ENCODE results near the gene TSPAN11.
"Not testable (repeated sequence)": the region's sequence is repeated elsewhere in the genome, so short reads cannot be mapped to it uniquely, and the experiment has no call there.

Gene TSPAN11

DNA sequence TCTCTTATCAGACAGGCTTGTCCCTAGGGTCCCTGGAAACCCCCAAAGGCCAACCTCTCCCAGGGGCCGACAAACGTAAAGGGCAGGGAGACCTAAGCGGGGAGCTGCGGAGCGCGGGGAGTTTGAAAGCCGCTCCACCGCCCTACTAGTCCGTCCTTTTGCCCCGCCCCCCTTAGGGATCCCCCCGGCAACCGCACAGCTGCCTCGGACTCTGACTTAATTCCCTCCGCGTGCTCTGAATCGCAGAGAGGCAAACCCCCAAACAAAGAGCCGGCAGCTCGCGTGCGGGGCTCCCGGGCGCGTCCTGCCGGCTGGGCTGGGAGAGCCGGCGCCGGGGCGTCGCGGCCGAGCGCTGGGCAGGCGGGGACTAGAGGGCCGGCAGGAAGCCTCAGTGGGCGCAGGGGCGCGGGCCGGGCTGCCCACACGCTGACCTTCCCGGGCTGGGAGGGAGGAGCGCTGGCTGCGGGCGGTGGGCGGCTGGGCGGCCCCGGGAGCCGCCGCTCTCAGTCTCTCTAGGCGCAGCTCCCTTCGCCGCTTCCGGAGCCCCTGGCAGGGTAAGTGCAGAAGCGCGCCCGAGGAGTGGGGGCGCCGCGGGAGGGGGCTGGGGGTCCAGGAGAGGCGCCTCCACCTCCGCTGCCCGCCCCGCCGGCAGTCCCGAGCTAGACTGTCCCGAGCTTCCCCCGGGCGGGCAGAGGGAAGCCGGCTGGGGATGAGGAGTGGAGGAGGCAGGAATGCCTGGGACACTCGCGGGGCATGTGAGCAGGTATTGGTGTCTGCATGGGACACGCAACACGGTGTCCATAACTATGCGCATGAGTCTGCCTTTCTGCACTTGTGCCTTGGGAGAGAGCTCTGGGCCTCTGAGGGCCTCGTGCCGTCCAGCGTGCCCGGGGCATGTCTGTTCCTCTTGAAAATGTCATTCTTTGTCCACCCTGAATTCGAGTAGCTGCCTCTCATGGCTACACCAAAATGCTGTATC is at the start of gene TSPAN11:
TSS of gene TSPAN11 (plus strand) at position 506 of the 979 bp plus-strand sequence. CDS start 27,244 bp downstream, outside the sequence.
- peak; percentile 57 for DNase-seq

- DNase-seq: no peak
Measured at GRCh38 chr12:30877105-30877875, 49.3 kb upstream of the TSPAN11 start.

DNA sequence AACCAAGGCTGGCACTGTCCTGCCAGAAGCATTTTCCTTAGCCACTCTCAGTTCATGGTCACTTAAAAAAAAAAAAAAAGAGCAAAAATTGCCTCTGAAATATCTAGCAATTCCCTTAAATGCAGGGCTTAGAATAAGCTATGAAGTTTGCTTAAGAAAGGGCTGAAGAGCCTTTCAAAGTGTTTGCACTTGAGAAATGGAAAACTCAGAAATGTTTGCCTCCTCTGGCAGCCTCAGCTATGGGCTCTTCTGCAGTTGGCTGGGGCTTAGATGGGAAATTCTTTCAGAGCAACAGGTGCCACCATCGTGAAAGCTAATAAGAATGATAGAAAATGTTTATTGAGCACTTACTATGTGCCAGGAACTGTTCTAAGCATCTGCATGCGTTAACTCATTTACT is 48.5 kb upstream of the TSPAN11 start:
- DNase-seq: no peak

DNA sequence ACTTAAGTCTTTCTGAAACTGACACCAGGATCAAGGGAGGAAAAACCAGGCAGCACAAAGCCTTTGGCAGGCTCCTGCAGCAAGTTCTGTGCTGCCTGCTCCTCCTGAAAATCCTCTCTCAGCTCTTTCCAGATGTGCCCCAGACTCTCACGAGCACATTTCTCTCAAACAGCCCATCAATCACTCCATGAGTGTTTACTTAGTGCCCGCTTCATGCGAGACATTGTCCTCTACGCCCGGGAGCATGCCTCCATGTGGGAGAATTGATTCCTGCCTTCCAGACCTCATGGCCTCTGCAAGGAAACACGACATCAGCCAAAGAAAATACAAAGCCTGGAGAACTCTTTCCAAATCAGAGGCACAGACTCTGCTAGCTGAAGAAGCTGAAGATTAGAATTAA is 46.5 kb upstream of the TSPAN11 start:
- DNase-seq: peak; percentile 71

GRCh38 chr12:30880813-30881212 is 45.7 kb upstream of the TSPAN11 start:
- DNase-seq: no peak

DNA sequence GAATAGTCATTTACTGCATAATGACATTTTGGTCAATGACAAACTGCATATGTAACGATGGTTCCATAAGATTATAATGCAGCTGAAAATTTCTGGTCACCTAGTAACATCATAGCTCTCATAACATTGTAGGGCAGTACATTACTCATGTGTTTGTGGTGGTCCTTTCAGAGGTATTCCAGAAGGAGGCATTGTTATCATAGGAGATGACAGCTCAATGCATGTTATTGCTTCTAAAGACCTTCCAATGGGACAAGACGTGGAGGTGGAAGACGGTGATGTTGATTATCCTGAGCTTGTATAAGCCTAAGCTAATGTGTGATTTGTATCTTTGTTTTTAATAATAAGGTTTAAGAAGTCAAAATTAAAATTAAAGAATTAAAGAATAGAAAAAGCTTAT is 43.8 kb upstream of the TSPAN11 start:
- peak; percentile 40 for DNase-seq

GRCh38 chr12:30884799-30885198 is 41.7 kb upstream of the TSPAN11 start:
- no peak for DNase-seq

GRCh38 chr12:30885321-30885720 is 41.2 kb upstream of the TSPAN11 start:
- no peak for DNase-seq

DNA sequence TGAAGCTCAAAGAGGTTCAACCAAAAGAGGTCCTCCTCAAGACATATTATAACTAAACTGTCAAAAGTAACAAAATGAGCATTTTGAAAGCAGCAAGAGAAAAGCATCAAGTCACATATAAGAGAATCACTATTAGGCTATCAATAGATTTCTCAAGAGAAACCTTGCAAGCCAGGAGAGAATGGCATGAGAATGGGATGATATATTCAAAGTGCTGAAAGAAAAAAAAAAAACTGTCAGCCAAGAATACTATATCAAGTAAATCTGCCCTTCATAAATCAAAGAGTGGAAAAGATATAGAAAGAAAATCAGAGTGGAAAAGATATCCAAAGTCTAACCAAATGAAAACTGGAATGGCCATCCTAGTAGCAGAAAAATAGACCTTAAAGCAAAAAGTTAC is 39.3 kb upstream of the TSPAN11 start:
- DNase-seq: no peak

- DNase-seq: no peak
Measured at GRCh38 chr12:30888241-30888640, 38.3 kb upstream of the TSPAN11 start.

DNA sequence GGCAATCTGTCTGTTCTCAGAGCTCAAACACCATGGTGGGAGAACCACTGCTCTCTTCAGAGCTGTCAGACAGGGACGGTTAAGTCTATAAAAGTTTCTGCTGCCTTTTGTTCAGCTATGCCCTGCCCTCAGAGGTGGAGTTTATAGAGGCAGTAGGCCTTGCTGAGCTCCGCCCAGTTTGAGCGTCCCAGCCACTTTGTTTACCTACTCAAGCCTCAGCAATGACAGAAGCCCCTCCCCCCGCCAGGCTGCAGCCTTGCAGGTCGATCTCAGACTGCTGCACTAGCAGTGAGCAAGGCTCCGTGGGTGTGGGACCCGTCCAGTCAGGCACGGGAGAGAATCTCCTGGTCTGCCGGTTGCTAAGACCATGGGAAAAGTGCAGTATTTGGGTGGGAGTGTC is 32.0 kb upstream of the TSPAN11 start:
- not testable (repeated sequence) for DNase-seq

DNA sequence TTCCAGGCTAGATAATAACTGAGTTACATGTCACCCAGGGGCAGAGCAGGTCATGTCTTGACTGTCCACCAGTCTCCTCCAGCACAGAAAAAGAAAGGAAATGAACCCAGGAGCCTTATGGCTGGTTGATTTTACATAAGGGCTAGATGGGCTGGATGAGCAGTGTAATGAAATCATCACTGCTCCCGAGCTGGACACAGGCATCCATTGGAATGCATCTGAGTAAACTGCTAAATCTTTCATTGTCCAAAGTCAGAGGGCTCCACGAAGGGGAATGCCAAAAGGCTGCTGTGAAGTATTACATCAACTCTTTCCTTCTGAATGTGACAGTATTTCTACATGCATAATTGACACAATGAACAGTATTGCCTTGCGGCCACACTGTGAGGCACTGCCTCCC is 30.1 kb upstream of the TSPAN11 start:
- no peak for DNase-seq

GRCh38 chr12:30898846-30899245 is 27.7 kb upstream of the TSPAN11 start:
- no peak for DNase-seq

DNA sequence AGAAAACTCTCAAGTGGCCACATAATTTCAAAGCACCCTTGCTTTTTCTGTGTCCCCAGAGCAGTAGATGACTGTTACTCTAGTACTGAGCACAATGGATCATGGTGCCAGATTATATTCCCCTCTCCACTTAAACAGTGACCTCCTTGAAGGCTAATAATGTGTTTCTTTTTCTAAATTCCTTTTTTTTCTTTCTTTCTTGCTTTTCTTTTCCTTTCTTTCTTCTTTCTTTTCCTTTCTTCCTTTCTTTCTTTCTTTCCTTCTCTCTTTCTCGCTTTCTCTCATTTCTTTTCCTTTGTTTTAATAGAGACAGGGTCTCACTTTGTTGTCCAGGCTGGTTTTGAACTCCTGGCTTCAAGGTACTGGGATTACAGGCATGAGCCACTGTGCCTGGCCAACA is 26.2 kb upstream of the TSPAN11 start:
- DNase-seq: no peak

GRCh38 chr12:30902001-30902400 is 24.5 kb upstream of the TSPAN11 start:
- DNase-seq: no peak

DNA sequence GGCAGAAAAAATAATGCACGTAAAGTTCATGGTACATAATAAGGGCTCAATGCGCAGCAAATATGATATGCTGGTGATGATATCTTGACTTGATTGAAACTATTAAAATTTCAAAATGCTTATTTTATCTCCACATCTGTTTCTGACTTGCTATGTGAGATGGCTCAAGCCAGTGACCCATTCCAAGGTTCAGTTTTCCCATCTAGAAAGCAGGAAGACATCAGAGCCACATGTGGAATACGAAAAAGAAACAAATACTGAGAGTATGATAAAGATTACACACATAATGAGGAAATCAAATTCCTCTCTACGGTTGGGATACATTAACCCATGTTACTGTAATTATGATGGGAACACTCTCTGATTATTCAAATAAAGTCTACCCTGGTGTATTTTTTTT is 24.0 kb upstream of the TSPAN11 start:
- DNase-seq: no peak

DNA sequence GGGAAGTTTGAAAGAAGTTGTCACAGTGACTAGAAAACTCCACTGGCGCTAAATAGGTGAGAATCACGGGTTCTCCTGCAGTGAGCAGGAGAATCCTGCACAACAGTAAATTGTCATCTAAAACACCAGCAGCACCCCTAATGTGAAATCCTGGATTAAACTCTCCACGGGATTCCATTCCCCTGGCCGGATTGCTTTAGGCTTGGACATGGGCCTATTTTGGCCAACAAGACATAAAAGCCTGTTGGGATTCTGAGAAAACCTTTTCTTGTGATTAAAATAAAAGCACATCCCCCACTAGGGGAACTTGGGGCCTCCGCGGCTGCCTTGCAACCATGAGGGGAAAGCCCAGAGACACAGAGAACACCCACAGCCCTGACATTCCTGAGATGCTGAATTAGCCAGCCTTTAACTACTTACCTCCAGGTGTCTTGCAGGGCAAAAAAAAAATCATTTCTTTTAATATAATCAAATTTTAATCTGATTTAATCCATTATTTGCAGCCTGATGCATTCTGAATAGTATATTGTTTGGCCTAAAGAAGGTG is 21.0 kb upstream of the TSPAN11 start:
- no peak for DNase-seq

- no peak for DNase-seq
Measured at GRCh38 chr12:30908076-30908721, 18.3 kb upstream of the TSPAN11 start.

DNA sequence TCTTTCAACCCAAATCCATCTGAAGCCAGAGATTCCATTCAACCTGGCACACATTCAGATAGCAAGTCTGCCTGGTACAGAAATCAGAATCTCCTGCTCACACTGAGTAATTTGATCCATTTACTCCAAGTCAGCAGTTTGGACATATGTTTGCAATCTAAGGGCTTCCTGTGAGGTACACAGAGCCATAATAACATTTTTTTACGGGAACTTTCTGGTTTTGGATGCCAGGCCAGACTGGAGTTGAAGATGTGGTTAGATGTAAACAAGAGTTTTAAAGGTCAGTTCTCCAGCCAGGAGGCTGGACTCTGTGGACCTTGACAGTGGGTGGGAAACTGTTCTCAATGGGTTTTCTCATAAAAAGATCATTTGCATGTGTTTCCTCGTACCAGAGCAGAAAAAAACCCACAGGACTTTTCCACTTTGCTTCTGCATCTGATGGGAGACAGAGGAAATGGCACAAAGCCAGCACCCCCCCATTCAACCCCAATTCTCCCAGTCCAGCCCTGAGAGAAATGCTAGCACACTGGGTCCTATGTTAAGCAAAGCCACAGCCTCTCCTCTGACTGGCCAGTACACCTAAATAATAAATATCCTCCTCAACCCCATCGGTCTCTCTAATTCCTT is 17.7 kb upstream of the TSPAN11 start:
- DNase-seq: peak; percentile 9

DNA sequence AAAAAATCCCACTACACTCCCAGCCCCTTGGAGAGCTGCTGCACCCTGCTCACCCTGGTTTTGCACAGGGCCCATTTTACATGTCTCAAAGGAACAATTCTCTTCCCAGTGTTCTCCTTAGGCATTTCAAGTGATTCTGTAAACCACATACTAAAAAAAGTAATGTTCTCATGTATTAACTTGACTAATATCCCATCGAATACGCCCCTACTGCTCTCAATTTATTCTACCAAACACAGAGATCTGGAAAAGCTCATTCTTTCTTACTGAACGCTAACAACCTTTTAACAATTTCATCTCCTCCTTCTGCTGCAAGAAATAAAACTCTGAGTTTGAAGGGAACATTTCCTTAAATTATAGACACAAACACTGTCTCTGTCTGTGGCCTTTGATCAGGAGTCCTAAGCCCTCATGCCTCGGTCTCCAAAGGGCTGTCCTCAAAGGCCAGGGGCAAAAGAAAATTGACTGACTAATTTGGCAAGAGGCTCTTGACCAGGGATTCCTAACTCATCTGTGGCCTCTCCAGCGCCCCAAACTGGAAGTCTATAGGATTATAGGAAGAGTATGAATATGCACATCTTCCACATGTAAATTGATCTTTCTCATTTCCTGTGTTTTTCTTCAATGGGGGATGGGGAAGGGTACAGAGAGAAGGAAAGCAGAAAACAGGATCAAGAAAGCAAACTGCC is 17.1 kb upstream of the TSPAN11 start:
- DNase-seq: no peak

DNA sequence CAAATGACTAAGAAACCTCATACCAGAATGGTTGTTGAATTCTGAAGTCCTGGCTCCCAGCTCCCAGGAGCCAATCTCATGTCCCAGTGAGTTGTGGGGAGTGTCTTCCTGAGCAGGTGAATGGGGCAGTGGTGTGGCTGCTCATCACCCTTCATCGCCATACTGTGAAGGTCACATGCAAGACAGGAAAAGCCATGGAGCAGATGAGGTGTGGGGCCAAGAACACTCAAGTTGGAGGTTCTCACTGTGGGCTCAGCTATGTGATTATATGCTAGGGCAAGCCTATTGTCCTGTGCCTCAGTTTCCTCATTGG is 16.6 kb upstream of the TSPAN11 start:
- DNase-seq: no peak

DNA sequence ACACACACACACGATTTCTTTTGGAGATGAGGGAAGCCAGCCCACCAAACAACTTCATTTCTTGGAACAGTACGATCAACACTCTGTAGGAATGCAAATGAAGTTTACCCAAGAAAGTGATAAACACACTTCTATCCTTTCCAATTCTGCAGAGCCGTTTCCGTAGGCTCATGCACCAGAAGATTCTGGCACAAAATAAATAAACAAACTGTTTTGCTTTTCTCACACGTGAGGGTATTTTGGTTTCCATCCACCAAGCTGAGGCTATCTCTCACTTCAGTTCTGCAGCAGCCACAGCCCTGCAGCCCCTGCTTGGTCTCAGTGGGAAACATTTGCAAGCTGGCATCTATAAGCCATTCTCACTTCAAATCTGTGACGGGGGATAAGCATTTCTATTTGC is 15.3 kb upstream of the TSPAN11 start:
- DNase-seq: no peak
